CD4-positive, alpha-beta T cell (primary cell): ENCODE results near the gene WDR4. TPM values are rescaled to one million over a fixed set of nuclear protein-coding genes. Genes with fewer than 3 reads are reported as not detected.

Experiments used
- ATAC-seq: fragments of 200-7000 bp; cut with Tn5 transposase; one replicate; pipeline ENCODE4 v1.10.0; 2022; ENCODE audit warnings: mild to moderate bottlenecking; ENCODE audit not compliant: poor library complexity
- CTCF ChIA-PET: fragments of 350-600 bp; sonication (Branson Sonifier 250); formaldehyde crosslinking; loops from one replicate; lab custom pipeline; 2021; ENCODE audit warnings: antibody characterized with exemption, inconsistent platforms; lab: Charles Lee
- POLR2A ChIA-PET: fragments of 350-600 bp; sonication (Branson Sonifier 250); formaldehyde crosslinking; loops from one replicate; lab custom pipeline; 2021; ENCODE audit warnings: antibody characterized with exemption, inconsistent platforms; lab: Charles Lee
- DNase-seq, 14 experiments: peaks; one replicate each; pipeline ENCODE4 v3.0.0-alpha.2; 2013 to 2020; ENCODE audit warnings: mixed read lengths in 2 of 14
- H3K27ac ChIP-seq, 2 donors: one replicate each; pipeline versions ENCODE4 v1.5.1 to v1.7.0; 2013; ENCODE audit warnings: low read length in 2 of 2, low read depth in 1 of 2, mild to moderate bottlenecking in 1 of 2
- H3K27me3 ChIP-seq, 2 experiments: 1 replicate in 1 of 2; 2 replicates in 1 of 2; pipeline versions ENCODE4 v1.6.1 to v1.7.0; 2013; ENCODE audit warnings: low read length in 2 of 2, control low read depth in 1 of 2, mild to moderate bottlenecking in 1 of 2, moderate library complexity in 1 of 2; ENCODE audit not compliant: insufficient read depth in 2 of 2, control insufficient read depth in 1 of 2
- H3K36me3 ChIP-seq: one replicate; pipeline ENCODE4 v1.6.1; 2013; ENCODE audit warnings: low read length, control low read depth; ENCODE audit not compliant: insufficient read depth
- H3K4me1 ChIP-seq: one replicate; pipeline ENCODE4 v1.6.1; 2013; ENCODE audit warnings: low read length, control low read depth; ENCODE audit not compliant: insufficient read depth
- H3K4me3 ChIP-seq: one replicate; pipeline ENCODE4 v1.5.1; 2013; ENCODE audit warnings: mild to moderate bottlenecking, low read length, moderate library complexity
- H3K9me3 ChIP-seq, 2 experiments: 1 replicate in 1 of 2; 2 replicates in 1 of 2; pipeline versions ENCODE4 v1.6.1 to v1.7.0; 2013; ENCODE audit warnings: low read length in 2 of 2, mild to moderate bottlenecking in 2 of 2, control low read depth in 1 of 2, moderate library complexity in 1 of 2; ENCODE audit not compliant: control insufficient read depth in 1 of 2, insufficient read depth in 1 of 2
- H3K27ac Mint-ChIP-seq: one replicate; pipeline ENCODE4 v1.8.0; 2020; ENCODE audit warnings: mixed read lengths
- H3K27me3 Mint-ChIP-seq: one replicate; pipeline ENCODE4 v1.8.0; 2021; ENCODE audit warnings: mixed read lengths
- H3K36me3 Mint-ChIP-seq: one replicate; pipeline ENCODE4 v1.8.0; 2021; ENCODE audit warnings: low read depth, mixed read lengths
- H3K4me1 Mint-ChIP-seq: one replicate; pipeline ENCODE4 v1.8.0; 2021; ENCODE audit warnings: low read depth, mixed read lengths
- H3K4me3 Mint-ChIP-seq: one replicate; pipeline ENCODE4 v1.8.0; 2020; ENCODE audit warnings: mild to moderate bottlenecking, mixed read lengths
- H3K9me3 Mint-ChIP-seq: one replicate; pipeline ENCODE4 v1.8.0; 2020; ENCODE audit warnings: mixed read lengths
- CTCF ChIP-seq: fragments of 200-600 bp; IDR thresholded peaks from one replicate; pipeline ENCODE4 v1.8.0; 2022; ENCODE audit warnings: antibody characterized with exemption, mild to moderate bottlenecking
- intact Hi-C, 2 experiments: fragments of 100-400 bp; cut with DNase I in 1 of 2; cut with micrococcal nuclease in 1 of 2; formaldehyde crosslinking; loops; one replicate each; pipeline versions ENCODE4 v1.15.1 to v1.9.0; 2023 to 2025; cut with DNase I, micrococcal nuclease
- total RNA-seq, 174 experiments: library from RNA in 2 of 174; stranded (reverse) in 2 of 174; gene quantifications; one replicate each; pipeline ENCODE4 v1.2.3 and lab custom pipeline; 2021 to 2026

WDR4 gene
- total RNA-seq, 2 experiments from 2014 or later, result 11.3 to 12.9 TPM

DNA sequence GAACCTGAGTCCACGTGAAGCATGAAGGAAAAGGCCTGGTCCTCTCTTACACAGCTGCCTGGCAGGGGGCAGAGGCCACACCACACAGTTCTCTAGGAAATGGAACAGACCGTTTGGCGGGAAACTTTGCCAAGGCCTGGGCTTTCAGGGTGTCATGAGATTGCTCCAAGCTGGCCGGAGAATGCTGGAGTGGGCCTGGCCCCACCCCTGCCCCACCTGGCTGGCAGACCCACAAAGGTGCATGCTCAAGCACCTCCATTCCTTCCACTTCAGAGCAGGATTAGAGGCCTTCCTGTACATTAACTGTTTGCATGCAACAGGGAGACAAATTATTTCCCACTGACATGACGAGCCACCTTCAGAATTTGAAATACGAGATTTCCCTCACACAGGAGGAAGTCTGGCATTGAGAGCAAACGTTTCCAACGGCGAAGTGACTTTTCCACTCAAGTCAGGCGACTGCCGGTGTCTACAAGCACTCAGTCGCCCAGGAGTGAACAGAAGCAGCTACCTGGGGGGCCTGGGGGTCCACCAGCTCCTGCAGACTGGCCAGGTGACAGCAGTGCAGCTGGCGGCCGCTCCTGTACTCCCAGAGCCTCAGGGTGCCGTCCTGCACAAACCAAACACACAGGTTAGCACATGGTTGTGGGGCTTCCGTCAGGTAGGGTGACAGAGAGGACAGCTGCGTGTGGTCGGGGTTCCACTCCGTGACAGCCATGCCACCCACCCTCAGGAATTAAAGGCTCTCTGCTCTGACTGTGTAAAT, 24.0 kb downstream of the WDR4 start:
- Mint-ChIP-seq H3K27me3 (no peaks in the 10 kb centered on the region), H3K36me3 (peaks cover 74% of the 10 kb centered on the region), H3K27ac (no peak overlapping the region), H3K9me3 (no peaks in the 10 kb centered on the region), H3K4me3 (no peak overlapping the region), H3K4me1 (no peaks in the 10 kb centered on the region)
- intact Hi-C loops, result no loop called here
- POLR2A ChIA-PET, result no interaction called here
- no peak for TF ChIP-seq CTCF
- Histone ChIP-seq H3K9me3 (no peaks in the 10 kb centered on the region), H3K27ac (no peak overlapping the region), H3K36me3 (peaks cover 88% of the 10 kb centered on the region), H3K27me3 (no peaks in the 10 kb centered on the region), H3K4me3 (no peak overlapping the region), H3K4me1 (no peaks in the 10 kb centered on the region)
- CTCF ChIA-PET, result no interaction called here
- ATAC-seq (no peak), DNase-seq (no peak)

- intact Hi-C loops, result no loop called here
- CTCF ChIA-PET, result no interaction called here
- no peak overlapping the region for H3K27ac Mint-ChIP-seq
- no peak for TF ChIP-seq CTCF
- DNase-seq, result no peak
- H3K9me3 Mint-ChIP-seq, result no peaks in the 10 kb centered on the region
- H3K4me3 Mint-ChIP-seq, result no peak overlapping the region
- H3K36me3 Mint-ChIP-seq, result peaks cover 81% of the 10 kb centered on the region
- Histone ChIP-seq H3K27me3 (no peaks in the 10 kb centered on the region), H3K36me3 (peaks cover 88% of the 10 kb centered on the region), H3K4me1 (no peaks in the 10 kb centered on the region), H3K4me3 (no peak overlapping the region), H3K27ac (no peak overlapping the region), H3K9me3 (no peaks in the 10 kb centered on the region)
- no peaks in the 10 kb centered on the region for H3K27me3 Mint-ChIP-seq
- no peak for ATAC-seq
- no peaks in the 10 kb centered on the region for H3K4me1 Mint-ChIP-seq
- POLR2A ChIA-PET, result no interaction called here
Observed at GRCh38 chr21:42854246-42855010, 24.9 kb downstream of the WDR4 start.

DNA sequence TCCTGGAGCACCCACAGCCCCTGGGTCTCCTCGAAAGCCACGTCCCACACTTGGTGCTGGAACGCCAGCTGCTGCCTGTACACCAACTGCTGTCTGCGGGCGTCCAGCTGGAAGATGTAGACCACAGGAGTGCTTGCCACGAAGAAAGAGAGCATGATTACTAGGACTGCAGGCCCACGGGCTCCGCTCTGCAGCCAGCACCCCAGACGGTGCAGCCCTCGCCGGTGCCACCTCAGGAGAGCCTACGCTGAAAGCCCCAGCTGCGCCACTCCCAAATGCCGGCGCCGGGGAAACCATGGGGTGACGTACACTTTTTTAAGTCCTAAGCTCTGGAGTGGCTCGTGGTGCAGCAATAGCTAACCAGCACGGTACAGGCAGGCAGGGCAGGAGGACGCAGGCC, 25.7 kb downstream of the WDR4 start:
- TF ChIP-seq CTCF, result no peak
- Mint-ChIP-seq H3K27ac (no peak overlapping the region), H3K27me3 (no peaks in the 10 kb centered on the region), H3K4me1 (no peaks in the 10 kb centered on the region), H3K4me3 (no peak overlapping the region), H3K9me3 (no peaks in the 10 kb centered on the region), H3K36me3 (peaks cover 79% of the 10 kb centered on the region)
- no peaks in the 10 kb centered on the region for H3K4me1 ChIP-seq
- intact Hi-C loops, result no loop called here
- H3K9me3 ChIP-seq, result peaks cover 0 to 6% of the 10 kb centered on the region in 2 experiments
- no peak overlapping the region for H3K4me3 ChIP-seq
- ATAC-seq (no peak), DNase-seq (no peak)
- H3K27me3 ChIP-seq, result no peaks in the 10 kb centered on the region
- H3K36me3 ChIP-seq, result peaks cover 86% of the 10 kb centered on the region
- H3K27ac ChIP-seq, result no peak overlapping the region
- ChIA-PET CTCF (no interaction called here), POLR2A (no interaction called here)
